ENCODE data around the gene PRRT1B. TPM values are rescaled to one million over a fixed set of nuclear protein-coding genes. Genes with fewer than 3 reads are reported as not detected.

The PRRT1B gene
- total and polyA plus RNA-seq, 2 experiments from 2014 or later, result 0.24 TPM; not detected in 1

- TF ChIP-seq, protein P1, sequence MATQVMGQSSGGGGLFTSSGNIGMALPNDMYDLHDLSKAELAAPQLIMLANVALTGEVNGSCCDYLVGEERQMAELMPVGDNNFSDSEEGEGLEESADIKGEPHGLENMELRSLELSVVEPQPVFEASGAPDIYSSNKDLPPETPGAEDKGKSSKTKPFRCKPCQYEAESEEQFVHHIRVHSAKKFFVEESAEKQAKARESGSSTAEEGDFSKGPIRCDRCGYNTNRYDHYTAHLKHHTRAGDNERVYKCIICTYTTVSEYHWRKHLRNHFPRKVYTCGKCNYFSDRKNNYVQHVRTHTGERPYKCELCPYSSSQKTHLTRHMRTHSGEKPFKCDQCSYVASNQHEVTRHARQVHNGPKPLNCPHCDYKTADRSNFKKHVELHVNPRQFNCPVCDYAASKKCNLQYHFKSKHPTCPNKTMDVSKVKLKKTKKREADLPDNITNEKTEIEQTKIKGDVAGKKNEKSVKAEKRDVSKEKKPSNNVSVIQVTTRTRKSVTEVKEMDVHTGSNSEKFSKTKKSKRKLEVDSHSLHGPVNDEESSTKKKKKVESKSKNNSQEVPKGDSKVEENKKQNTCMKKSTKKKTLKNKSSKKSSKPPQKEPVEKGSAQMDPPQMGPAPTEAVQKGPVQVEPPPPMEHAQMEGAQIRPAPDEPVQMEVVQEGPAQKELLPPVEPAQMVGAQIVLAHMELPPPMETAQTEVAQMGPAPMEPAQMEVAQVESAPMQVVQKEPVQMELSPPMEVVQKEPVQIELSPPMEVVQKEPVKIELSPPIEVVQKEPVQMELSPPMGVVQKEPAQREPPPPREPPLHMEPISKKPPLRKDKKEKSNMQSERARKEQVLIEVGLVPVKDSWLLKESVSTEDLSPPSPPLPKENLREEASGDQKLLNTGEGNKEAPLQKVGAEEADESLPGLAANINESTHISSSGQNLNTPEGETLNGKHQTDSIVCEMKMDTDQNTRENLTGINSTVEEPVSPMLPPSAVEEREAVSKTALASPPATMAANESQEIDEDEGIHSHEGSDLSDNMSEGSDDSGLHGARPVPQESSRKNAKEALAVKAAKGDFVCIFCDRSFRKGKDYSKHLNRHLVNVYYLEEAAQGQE (IDR thresholded peaks at IDR 0.05; ENCODE audit: unreplicated experiment), result no peak
- TF ChIP-seq JUNB (IDR thresholded peaks at IDR 0.05; ENCODE audit: unreplicated experiment) (no peak), ZNF331 (CRISPR knock-in tag; IDR thresholded peaks at IDR 0.05; ENCODE audit: low read depth) (no peak), STAT1 (IDR thresholded peaks at IDR 0.05; ENCODE audit: unreplicated experiment) (no peak), EZH2 (IDR thresholded peaks at IDR 0.05; ENCODE audit: low read depth, unreplicated experiment) (no peak), CREB1 (CRISPR knock-in tag; IDR thresholded peaks at IDR 0.05; ENCODE audit: low read depth) (no peak)
These were observed 20.0 kb downstream of the PRRT1B start (continued) for GRCh38 chr9:131565369-131565768.

- no peak overlapping the region for H3K27ac ChIP-seq (ENCODE audit: low read depth)
- Mint-ChIP-seq H3K27me3 (ENCODE audit: insufficient read depth, low read depth, poor library complexity) (peaks cover 10% of the 10 kb centered on the region), H3K36me3 (ENCODE audit: low read depth) (peaks cover 36% of the 10 kb centered on the region), H3K4me3 (no peak overlapping the region), H3K27ac (no peak overlapping the region), H3K4me1 (peaks cover 5% of the 10 kb centered on the region; the same call in 2 of the 3 replicates), H3K9me3 (peaks cover 58% of the 10 kb centered on the region)
- H3K79me2 ChIP-seq (replicated peaks; ENCODE audit: insufficient read depth), result no peaks in the 10 kb centered on the region
- no peaks in the 10 kb centered on the region for H3K36me3 ChIP-seq (ENCODE audit: insufficient read depth)
- no peak overlapping the region for H2AFZ ChIP-seq
- peaks cover 3% of the 10 kb centered on the region for H3K4me1 ChIP-seq (ENCODE audit: insufficient read depth)
- DNase-seq (ENCODE audit: low spot score), result no peak
- H3K9me2 ChIP-seq (ENCODE audit: insufficient read depth), result no peaks in the 10 kb centered on the region
- H3K4me2 ChIP-seq, result no peak overlapping the region
- TF ChIP-seq ETS1 (IDR thresholded peaks at IDR 0.05) (no peak), EZH2phosphoT487 (IDR thresholded peaks at IDR 0.05; ENCODE audit: unreplicated experiment) (no peak), CREB1 (CRISPR knock-in tag; IDR thresholded peaks at IDR 0.05; ENCODE audit: low read depth) (no peak), ZNF462 (CRISPR knock-in tag; IDR thresholded peaks at IDR 0.05) (no peak), EZH2 (IDR thresholded peaks at IDR 0.05; ENCODE audit: low read depth, unreplicated experiment) (no peak)
- TF ChIP-seq, protein P1 (IDR thresholded peaks at IDR 0.05; ENCODE audit: unreplicated experiment), result no peak
- no peaks in the 10 kb centered on the region for H4K20me1 ChIP-seq (replicated peaks; ENCODE audit: insufficient read depth)
- ATAC-seq, result no peak
- no peaks in the 10 kb centered on the region for H3F3A ChIP-seq (replicated peaks; ENCODE audit: low read depth)
- H3K4me3 ChIP-seq, result no peak overlapping the region
- H3K27me3 ChIP-seq (ENCODE audit: insufficient read depth), result no peaks in the 10 kb centered on the region
These were observed 20.8 kb downstream of the PRRT1B start for GRCh38 chr9:131566158-131566557.

Data from GM23338 (cell line).